Hematopoietic multipotent progenitor cell treated with erythropoietin and hydrocortisone succinate and interleukin-3 and kit ligand, for 8 days (in vitro differentiated cells): ENCODE results near the gene PDE6H.

ENCODE experiments used
- DNase-seq: peaks from one replicate; pipeline ENCODE4 v3.0.0-alpha.2; 2015

PDE6H gene

DNA sequence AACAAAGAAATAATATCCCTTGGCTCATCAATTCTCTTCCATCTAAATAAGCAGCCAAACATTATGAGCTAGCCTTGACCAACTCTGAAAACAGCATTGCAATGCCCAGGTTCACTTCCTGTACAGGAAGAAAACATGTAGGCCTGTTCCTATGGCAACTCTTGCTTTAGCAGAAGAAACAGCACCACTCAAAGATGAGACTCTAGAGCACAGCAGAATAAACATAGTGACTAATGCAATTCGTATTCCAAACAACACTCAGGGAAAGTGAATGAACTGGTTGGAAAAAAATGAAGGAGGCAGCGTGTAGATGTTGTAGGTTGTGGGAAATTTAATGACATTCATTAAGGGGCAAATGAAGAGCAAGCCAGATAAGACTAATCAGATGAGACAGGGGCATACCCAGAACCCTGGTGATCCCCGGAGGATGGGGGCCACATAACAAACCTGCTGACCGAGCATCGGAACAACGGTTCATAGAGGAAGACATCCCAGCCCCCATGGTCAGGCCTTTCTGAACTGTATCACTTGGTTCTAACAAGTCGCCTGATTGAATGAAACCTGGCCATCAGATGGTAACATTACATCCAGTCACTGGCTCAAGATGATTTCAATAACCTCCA lies 20.4 kb upstream of the PDE6H start:
- peak; percentile 32 for DNase-seq

- DNase-seq, result no peak
Observed at GRCh38 chr12:14953752-14954151, 19.1 kb upstream of the PDE6H start.

DNA sequence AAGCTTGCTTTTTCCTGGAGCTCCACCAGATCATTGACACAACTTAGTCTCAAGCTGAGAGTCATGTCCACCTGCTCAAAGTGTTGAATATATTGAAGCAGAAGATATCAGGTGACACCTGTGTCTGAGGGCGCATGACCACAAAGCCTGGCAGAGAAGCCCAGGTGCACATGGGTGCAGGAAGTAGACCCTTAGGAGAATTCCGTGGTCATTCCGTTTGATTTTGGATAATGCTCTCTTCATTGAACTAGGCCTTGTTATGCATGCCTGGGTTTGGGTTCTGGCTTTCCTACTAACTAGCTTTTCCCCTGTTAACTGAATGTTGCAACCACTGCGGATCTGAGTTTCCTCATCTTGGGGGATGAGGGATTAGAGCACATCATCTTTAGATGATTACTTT lies 18.6 kb upstream of the PDE6H start:
- DNase-seq, result no peak

DNA sequence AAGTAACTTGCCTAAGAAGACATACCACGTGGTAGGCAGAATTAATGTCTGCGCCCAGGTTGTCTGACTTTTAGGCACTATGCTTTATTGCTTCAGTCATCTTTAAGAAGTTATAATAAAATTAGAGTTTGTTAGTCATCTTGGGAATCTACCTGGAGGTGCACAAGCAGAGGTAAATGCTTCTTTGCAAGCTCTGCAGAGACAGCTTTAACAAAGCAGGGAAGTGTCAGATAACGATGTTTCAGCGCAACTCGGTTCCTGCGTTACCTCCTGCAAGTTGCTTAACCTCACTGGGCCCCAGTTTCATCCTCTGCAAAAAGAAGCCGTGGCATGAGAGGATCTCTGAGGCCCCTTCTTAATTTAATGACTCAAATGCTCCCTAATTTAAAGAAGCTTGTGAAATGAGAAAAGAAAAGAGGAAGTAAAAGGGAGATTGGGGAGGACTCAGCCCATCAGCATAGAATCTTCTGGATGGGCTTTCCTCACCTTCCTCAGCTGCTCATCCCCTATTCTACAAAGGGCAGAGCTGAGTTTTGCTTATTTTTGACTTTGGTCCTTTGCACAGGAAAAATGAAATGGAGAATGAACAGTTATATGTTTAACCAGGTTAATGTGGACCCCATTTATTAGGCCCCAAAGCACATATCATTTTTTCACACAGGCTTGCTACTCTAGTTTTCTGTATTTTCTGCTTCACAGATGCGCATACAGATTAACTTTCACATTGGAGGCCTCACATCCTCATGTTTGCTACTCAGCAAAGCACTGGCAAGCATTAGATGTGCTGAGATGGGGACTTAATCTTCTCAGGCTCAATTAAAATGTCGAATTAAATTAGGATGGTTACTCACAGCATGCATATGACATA lies 16.6 kb upstream of the PDE6H start:
- DNase-seq, result peak; percentile 50

DNA sequence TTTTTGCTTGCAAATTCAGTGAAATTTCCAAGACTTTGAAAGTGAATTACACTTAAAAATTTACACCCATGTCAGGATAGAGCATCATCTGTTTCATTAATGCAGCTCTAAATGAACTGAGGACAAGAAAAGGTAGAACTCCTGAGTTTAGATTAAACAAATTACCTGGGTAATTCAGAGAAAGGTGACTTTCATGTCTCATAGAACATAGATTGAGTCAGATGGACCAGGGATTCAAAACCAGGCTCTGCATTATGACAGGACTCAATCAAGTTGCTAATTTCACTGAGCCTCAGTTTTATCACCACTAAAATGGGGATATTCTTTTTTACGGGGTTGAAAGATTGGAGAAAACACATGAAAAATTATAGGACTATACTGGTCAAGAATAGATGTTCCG lies 15.9 kb upstream of the PDE6H start:
- DNase-seq, result no peak

DNA sequence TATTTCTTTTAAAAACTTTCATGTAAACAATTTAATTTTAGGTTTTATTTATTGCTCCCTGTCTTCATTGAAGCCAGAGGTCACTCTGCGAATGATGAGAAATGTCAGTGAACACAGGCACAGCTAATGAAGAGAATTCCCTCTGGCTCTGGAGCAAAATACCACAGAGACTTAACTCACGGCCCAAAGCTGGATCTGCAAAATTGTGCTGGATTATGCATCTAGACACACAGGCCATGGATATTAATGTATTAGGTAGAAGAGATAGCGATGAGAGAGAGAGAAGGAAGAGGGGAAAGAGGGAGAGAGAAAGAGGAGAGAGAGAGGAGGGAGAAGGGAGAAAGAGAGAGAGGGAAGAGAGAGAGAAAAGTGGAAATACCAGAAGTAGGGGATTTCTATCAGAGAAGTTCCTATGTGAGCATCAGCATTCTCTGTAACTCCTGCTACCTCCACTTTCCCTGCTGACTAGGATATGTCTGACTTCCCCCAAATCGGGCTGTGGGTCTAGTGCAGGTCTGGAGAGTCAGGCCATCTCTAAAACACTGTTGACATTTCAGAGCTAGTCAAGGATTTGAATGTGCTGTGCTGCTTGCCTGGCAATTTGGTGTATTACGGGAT lies 15.2 kb upstream of the PDE6H start:
- peak; percentile 36 for DNase-seq

DNA sequence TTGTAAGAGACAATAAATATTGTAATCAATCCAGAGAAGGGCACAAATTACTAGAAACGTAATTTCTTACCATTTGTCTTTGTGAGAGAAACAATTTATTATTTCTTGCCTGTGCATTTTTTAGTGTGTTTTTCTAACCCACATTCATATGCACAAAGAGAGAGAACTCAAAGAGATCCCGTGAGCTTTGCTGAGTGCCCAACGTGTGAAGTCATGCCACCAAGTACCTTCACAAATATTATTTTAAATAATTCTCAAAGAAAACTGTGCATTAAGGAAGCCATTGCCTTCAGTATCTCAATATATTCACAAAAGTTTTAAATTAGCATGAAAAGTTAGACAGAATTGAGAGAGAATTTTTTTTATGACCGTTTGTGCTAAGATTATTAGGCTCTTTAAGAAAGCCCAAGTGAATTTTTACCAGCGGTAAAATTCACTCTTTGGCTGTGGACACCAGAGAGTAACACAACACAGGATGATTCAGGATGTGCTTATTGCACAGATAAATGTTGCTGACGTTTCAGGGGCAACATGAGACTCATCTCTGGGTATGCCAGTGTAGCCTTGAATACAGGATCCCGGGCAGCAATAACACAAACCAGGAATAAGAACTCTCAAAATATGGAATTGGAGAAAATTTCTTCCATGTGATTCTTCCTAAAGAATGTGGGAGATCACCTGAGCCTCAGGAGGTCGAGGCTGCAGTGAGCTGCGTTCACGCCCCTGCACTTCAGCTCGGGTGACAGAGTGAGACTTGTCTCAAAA lies 14.3 kb upstream of the PDE6H start:
- DNase-seq, result peak; percentile 63

DNA sequence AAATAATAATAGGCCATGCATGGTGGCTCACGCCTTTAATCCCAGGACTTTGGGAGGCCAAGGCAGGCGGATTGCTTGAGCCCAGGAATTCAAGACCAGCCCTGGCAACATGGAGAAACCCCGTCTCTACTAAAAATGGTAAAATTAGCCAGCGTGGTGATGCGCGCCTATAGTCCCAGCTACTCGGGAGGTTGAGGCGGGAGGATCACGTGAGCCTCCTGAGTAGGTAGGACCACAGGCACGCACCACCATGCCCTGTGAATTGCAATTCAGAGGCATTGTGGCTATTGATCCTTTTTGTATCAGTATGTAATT lies 13.8 kb upstream of the PDE6H start:
- DNase-seq, result peak; percentile 44

DNA sequence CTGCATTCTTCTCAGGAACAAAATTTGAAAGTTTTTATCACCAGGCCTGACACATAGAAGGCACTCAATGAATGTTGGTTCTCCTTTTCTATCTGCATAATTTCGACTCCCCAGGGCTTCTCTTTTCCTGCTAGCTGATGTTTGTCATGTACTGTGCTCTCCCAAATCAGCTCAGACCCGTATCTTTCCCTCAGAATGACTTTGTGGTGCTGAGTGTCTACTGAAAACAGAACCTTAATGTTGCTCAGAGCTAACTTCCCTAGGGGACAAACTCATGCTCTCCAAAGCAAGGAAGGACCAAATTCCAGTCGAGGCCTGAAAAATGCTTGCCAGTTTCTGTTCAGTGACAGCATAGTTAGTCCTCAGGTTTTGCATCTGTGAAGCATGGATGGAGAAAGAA lies 13.4 kb upstream of the PDE6H start:
- peak; percentile 58 for DNase-seq

DNA sequence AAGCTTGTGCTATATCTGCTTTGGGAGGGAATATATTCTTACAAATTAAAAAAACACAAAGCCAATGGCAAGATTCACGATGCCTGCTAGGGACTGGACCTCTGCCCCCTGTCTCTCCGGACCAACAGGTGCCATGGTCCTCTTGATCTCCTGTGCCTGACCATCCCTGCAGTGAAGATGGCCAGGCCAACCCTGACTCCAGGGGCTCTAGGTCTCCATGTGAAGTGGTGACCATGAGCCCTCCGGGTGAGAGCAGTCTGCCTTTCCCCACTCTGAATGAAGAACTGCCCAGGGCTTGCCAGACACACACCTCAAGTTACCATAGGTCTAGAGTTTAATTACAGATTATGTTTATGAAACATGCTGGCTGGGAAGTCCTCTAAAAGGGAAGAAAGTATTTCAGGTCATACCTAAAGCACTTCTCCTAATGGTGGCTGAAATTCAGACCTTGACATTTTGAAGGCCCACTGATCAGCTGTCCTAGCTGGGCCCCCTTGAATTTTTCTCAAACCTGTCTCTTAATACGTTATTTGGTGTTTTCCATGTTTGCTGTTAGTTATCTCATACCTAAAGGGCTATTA lies 12.8 kb upstream of the PDE6H start:
- peak; percentile 30 for DNase-seq

DNA sequence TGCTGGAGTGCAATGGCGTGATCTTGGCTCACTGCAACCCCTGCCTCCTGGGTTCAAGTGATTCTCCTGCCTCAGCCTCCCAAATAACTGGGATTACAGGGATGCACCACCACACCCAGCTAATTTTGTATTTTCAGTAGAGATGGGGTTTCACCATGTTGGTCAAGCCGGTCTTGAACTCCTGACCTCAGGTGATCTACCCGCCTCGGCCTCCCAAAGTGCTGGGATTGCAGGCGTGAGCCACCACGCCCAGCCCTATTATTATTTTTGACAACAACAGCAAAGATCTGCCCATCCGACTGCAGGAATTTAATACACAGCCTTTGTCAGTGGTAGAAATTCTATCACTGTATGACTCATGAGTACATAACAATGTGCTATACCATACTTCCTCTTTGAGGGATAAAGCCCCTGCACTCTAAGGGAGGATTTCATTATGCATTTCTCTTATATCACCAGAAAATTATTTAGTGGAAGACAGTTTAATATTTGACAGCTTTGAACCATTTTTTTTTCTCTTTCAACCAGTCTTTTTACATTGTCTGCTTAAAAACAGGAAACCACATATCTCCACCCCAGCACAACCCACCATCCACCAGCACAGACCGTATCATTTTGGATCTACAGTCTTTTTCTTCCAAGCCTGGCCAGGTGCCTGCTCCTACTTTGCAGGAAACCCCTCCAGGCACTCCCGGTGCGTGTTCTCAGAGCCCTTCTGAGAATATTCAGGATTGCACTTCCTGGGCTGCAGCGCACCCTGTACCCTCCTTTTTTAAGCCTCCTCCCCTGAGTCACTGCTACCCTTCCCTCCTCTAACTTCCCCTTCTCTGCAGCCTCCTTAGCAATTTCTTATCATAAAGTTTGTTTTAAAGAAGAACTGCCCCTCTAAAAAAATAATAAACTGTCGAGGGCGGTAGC lies 12.0 kb upstream of the PDE6H start:
- peak; percentile 59 for DNase-seq

- peak; percentile 95 for DNase-seq
Observed at GRCh38 chr12:14961466-14962152, 11.2 kb upstream of the PDE6H start, which contains the start of gene ARHGDIB. Gene ARHGDIB, minus strand, starts transcription at chr12:14961601. Its CDS starts 10,889 bp downstream, at chr12:14950712.

DNA sequence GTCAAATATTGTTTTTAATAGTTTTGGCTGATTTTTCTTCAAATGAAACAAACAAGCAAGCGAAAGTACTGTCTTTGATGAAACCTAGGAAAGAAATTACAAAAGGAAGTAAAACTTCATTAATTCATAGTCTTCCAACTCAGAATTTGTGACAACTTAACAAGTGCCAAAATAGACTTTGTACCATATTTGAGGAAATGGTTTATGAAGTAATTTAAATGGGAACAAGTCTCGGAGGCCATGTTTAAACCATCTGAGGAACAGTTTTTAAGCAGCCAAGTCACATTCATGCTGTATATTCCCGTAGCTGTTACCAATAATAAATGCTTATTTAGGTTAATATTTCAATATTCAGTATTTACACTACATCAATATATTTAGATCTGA lies 10.7 kb upstream of the PDE6H start:
- peak; percentile 67 for DNase-seq

- peak; percentile 14 for DNase-seq
Observed at GRCh38 chr12:14962797-14963196, 10.0 kb upstream of the PDE6H start.

- DNase-seq, result no peak
Observed at GRCh38 chr12:14963520-14963919, 9.3 kb upstream of the PDE6H start.

DNA sequence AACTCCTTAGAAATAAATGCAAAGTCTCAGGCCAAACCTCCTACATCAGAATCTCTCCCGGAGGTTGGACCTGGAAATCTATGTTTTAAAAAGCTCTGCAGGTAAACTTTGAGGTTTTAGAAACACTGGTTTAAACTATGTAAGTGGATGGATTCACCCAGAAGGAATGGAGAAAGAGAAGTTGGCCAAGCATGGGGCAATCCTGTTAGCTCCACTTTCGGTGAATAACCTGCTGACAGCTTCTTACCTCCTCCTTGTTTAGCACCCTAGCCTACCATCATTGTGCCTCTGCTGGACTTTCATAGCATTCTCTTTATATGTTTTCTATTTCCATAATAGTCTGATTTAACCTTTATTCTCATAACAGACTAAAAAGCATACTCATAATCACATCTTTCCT lies 8.4 kb upstream of the PDE6H start:
- no peak for DNase-seq

DNA sequence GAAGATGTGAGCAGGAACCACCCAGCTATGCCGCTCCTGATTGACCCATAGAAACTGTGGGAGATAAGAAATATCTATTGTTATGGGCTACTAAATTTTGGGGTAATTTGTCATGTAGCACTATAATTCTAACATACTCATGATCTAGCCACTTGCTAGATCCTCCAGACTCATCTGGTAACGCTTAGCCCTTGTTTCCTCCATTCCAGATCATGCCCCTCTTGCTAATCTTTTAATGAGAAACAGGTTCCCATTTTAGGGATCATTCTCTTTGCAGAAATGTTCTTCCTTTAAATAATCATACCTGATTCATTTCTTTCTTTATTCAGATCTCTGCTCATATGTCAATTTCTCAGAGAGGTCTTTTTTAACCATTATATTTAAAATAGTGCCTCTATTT lies 7.6 kb upstream of the PDE6H start:
- DNase-seq, result no peak

GRCh38 chr12:14968478-14968877 lies 4.4 kb upstream of the PDE6H start:
- no peak for DNase-seq

DNA sequence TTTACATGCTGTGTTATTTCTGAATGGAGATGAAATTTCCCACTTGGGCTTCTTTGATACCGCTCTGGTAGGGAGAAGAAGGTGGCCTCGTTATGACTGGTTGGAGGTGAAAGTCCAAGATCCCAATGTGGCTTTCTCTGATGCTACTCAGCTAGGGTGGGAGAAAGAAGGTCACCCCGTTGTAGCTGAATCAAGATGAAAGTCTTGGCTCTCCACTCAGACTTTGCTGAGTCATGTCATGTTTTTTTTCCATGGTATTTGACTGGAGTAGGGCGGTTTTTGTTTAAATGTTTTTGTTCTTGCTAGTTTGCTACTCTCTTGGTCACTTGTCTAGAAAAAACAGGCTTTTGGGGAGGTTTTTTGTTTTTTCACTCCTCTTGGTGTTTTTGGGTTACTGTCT lies 2.4 kb upstream of the PDE6H start:
- DNase-seq, result peak; percentile 37

DNA sequence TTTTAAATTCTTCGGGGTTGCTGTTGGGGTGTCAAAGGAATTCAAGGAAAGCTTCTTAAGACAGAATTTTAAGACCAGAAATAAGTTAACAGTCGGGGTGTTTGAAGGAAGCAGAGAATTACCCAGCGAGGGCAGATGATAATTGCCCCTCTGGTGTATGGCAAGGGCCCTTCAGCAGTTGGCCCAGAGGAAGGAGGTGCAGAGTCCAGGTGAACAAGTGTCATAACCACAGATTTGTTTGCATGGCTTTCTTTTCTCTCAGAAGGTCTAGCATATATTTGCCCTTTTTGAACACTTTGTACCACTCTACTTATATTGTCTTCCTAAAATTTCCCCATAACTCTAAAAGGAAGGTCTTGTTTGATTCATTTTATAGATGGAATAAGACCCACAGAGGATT lies 1.8 kb downstream of the PDE6H start:
- no peak for DNase-seq

- no peak for DNase-seq
Observed at GRCh38 chr12:14975457-14975856, 2.6 kb downstream of the PDE6H start.
